Measurements from ENCODE around the gene PDK2.
"Not testable (repeated sequence)": the region's sequence is repeated elsewhere in the genome, so short reads cannot be mapped to it uniquely, and the experiment has no call there.

Gene PDK2

DNA sequence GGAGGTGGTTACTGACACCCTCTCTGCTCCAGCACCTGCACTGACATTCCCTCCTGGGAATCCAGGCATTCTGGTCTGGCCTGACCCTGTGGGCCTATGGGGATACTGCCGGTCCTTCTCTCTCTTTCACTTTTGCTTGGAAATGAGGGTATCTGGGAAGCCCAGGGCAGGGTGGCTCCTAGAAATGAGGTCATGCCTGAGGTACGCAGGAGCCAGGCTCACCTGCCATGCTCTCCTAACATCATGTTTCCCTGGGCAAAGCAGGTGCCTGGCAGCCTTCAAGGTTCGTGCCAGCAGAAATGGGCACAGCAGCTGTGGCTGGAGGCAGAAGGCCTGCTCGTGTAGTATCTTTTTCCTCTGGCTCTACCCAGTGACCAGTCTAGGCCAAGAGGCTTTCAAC, 35.9 kb upstream of the PDK2 start:
- no peak for DNase-seq

DNA sequence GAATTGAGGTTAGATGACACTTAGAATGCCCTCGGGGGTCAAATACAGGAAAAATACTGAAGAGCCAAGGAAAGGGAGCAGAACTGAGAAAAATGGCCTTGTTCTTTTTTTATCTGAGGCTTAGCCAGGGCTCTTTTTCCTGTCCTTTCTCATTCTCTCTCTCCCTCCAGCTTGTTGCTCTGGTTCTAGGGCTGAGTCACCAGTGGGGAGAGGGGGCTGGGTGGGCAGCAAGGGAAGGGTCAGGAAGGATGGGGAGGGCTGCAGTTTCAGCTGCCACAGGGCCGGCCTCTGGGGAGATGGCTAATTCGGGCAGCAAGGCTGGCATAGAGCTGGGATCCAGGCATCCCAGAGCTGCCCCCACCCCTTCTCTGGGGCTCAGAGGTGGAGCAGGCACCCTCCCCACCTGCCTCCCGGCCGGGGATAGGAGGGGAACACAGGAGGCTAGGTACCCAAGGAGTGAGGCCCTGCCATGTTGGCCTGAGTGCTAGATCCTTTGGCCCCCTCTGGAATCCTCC, 35.3 kb upstream of the PDK2 start:
- DNase-seq: no peak

DNA sequence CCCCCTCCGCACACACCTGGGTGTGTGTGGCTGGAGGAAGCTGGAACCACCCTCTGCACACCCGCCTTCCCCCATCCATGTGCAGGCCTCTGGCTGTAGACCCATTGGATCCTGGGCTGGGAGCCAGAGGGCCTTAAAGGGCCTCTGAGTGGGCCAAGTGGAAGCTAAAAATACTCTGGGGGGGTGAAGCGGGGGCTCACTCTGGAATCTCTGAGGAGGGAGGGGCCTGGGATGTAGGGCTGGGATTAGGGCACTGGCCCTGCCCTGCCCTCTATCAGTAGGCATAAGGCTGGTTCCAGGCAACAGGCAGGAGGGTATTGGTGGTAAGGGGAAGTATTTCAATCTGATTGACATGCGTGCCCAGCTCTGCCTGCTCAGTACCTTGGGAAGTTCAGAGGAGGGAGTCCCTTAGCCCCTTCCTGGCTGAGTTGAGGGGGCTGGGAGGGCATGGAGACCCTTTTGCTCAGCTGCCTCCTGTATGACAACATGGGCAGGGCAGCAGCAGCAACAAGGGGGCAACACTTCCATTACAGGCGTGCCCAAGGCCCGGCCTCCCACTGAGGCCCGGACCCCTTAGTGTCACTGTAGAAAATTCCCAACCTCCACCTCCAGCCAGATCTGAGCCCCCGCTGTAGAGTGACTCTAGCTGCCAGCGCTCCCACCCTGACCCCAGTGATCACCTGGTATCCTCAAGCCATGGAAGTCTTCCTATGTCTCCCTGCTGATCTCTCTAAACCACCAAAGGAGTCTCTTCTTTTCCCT, 34.0 kb upstream of the PDK2 start:
- DNase-seq: no peak

DNA sequence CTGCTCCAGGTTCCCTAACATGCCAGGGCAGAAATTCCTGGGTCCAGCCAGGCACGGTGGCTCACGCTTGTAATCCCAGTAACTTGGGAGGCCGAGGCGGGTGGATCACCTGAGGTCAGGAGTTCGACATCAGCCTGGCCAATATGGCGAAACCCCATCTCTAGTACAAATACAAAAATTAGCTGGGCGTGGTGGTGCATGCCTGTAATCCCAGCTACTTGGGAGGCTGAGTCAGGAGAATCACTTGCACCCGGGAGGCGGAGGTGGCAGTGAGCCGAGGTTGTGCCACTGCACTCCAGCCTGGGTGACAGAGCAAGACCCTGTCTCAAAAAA, 33.5 kb upstream of the PDK2 start:
- DNase-seq: not testable (repeated sequence)

DNA sequence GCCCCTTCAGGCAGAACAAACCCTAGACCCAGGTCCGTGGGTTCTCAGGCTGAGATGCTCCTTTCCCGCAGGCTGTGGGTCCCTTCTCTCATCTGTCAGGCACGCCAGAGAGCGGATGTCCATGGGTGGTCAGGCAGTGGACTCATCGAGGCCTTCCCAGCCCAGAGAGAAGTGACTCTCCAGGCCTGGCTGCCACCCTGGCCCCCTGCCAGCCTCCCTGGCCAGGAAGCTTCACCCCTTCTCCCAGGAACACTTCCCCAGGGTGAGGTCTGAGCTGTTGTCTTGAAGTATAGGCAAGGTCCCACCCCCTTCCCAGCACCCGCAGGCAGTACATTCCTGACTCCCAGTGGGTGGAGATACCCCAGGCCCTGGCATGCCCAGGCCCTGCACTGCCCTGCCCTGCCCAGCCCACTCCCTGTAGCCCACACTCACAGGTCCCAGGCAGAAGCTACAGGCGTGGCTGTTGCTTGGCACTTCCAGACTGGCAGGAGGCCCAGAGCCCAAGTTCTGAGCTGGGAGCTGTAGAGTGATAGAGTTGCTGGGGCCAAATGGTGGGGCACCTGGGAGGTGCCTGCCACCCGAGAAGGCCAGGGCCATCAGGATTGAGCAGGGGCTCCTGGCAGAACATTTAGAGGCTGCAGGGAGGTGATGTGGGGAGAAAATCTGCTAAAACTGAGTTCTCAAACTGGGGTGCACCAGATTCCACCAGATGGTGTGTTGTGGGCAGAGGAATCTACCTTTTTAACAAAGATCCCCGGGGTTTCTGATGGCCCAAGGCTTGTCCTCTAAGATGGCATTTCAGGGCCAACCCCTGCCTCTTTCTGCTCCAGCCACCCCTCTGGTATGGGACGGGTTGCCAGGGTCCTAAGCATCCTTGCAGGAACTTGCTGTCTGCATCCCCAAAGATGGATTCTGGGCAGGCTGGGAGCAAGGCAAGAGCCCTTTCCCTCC, 32.6 kb upstream of the PDK2 start:
- DNase-seq: no peak

DNA sequence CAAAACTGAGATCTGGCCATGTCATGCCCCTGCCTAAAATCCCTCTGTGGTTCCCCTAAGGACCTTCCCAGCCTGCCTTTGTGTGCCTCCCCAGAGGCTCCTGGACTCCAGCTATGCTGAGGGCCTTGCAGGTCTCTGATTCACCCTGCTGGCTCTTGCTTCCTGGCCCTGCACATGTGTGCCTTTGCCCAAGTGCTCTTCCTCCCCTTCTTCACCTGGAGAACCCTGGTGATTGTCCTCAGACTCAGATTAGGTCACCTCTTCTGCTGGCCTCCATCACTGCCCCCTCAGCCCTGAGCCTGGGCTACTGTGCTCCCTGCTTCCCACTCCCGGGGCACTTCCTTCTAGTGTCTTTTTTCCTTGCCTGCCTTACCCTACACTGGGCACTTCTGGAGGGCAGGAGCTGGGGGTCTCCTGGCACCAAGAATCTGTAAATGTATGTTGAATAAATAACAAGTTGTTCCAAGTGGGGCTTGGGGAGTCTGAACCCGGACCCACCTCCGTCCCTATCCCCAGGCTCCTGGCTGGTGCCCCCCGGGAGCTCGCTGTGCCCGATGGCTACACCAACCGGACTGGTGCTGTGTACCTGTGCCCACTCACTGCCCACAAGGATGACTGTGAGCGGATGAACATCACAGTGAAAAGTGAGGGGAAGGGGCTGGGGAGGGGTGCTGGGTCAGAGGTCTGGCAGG, 31.4 kb upstream of the PDK2 start:
- no peak for DNase-seq

DNA sequence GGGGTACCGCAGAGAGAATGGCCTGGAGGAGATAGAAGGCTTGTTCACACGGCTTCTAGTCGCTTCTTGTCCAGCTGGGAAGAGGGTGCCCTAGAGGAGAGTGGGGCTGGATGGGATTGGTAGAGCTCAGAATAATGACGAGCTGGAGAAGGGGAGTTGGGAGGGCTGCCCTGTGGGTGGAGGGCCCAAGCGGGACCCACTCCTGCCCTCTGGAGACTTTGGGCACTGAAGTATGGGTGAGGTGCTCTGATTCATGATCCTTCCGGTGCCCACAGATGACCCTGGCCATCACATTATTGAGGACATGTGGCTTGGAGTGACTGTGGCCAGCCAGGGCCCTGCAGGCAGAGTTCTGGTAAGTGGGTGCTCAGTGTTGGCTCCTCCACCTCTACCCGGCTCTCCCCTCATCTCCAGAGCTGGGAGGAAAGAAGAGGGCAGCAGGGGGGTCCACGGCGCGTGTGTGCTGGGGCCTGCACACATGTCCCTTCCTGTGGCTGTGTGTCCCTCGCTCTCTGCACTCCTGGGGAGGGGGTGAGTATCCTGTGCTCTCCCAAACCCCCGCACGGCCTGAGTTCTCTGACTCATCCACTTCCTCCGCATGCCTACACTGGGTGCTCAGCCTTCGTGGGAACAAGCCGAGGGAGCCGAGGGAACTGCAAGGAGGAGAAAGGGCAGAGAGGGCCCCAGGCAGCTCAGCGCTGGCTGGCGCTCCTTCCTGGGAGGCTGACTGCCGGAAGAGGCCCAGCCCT, 30.7 kb upstream of the PDK2 start:
- DNase-seq: no peak

DNA sequence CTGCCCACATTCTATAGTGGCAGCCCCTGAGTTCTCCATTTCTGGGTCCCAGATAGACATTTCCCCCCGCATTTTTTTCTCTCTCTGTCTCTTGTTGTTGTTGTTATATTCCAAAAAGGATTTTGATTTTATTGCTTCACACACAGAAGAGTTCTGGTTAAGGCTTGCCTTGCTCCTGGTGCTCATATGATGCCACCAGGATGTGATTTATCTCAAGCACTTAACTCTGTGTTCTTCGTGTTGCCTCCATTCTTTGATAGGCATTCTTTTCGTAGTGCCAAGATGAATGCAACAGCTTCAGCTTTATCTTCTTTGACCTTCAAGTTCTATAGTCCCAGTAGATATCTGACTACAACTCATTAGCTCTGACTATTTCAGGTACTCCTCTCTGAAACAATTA, 30.1 kb upstream of the PDK2 start:
- no peak for DNase-seq

DNA sequence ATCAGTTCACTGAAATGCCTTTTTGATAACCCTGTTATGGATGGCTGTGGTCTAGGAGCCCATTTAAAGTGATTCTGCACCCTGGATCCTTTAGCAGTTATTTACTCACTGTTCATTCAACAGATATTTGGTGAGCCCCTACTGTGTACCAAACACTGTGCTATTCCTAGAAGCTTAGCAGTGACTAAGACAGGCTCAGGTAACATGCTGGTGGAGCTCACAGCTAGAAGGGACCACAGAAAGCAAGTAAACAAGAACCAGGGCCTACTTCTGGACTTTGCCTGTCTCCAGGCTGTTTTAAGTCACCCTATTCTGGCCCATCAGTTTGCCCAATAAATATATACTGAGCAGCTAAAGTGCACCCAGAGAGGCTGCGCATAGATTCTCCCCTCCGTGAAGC, 28.2 kb upstream of the PDK2 start:
- no peak for DNase-seq

DNA sequence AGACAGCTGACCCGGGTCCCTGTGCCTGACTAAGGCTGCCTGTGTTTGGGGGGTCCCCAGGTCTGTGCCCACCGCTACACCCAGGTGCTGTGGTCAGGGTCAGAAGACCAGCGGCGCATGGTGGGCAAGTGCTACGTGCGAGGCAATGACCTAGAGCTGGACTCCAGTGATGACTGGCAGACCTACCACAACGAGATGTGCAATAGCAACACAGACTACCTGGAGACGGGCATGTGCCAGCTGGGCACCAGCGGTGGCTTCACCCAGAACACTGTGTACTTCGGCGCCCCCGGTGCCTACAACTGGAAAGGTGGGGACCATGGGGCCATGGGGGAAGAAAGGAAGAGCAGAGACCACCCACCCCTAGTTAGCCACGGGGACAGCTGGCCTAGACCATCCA, 27.2 kb upstream of the PDK2 start:
- DNase-seq: no peak

DNA sequence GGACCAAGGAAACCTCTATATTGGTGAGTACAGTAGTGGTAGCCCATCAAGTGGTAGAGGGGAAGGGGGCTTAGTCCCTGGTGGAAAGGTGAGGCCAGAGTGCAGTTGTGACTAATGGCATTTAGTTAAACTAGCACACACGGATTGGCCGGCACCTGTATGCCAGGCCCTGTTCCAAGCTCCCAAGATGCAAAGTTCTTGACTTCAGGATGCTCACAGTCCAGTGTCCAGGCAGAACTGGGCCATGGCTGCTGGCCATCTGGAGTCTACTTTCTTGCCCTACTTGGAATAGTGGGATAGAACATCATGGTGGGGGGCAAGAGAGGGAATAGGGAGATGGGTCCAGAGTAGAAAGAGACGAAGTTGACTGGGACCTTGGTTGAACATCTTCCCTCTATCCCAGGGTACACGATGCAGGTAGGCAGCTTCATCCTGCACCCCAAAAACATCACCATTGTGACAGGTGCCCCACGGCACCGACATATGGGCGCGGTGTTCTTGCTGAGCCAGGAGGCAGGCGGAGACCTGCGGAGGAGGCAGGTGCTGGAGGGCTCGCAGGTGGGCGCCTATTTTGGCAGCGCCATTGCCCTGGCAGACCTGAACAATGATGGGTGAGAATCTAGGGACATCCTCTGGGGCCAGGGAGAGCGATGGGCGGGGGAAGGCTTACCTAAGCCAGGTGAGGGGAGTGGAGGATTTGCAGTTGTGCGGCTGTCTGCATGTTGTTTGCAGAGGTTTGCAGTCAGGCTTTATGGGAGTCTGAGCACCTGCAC, 24.1 kb upstream of the PDK2 start:
- DNase-seq: no peak

DNA sequence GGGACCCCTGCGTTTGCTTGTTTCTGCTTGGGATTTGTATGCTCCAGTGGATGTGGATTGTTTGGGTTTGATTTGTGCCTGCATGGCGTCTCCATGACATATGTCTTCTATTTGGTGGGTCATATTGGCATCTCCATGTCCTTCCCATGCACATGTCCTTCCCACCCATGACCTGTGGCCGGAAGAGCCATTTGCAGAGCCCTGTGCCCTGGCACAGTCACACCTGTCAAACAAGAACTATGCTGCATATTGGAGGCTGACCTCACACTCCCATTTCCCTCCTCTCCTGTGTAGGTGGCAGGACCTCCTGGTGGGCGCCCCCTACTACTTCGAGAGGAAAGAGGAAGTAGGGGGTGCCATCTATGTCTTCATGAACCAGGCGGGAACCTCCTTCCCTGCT, 23.5 kb upstream of the PDK2 start:
- no peak for DNase-seq

DNA sequence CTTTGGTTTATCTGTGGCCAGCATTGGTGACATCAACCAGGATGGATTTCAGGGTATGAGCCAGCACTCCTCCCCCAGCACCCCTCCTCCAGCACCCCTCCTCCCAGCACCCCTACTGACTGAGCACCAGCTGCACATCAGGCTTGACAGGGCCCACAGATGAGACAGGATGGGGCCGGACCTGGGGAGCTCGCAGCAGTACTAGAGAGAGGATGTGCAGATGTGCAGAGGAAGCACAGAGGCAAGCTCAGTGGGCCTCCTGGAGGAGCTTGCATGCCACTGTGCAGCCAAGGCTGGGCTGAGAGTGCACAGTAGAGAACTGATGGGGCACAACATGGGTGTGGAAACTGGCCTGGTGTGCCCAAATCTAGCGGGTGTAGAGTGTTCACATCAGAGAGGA, 23.0 kb upstream of the PDK2 start:
- DNase-seq: no peak

DNA sequence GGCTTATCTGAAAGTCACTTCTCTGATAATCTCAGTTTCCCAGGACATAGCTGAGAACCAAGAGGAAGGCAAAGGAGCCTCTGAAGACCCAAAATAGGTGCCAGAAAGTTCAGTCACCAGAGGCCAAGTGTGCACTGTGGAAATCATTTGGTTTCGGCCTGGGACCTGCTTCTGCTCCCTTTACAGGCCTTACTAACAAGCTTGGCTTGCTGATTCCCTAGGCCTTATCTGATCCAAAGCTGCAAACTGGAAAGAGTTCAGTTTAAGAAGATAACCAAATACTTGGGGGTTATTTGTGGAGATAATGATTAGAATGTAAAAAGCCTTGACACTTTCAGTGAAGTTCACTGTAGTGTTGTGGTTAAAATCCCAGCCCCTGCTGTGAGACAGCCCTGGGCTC, 22.2 kb upstream of the PDK2 start:
- DNase-seq: no peak

DNA sequence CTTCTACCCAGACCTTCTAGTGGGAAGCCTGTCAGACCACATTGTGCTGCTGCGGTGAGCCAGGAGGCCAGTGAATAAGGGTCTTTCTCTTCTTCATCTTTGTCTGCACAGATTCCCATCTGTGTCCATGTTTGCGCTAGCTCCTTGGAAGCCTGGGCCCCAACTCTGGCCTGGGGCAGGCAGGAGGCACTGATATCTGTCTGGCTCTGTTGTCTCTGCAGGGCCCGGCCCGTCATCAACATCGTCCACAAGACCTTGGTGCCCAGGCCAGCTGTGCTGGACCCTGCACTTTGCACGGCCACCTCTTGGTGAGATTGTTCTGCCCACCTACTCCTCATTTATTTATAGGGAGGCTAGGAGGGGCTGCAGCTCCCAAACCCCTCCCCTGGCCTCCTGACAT, 20.9 kb upstream of the PDK2 start:
- no peak for DNase-seq

DNA sequence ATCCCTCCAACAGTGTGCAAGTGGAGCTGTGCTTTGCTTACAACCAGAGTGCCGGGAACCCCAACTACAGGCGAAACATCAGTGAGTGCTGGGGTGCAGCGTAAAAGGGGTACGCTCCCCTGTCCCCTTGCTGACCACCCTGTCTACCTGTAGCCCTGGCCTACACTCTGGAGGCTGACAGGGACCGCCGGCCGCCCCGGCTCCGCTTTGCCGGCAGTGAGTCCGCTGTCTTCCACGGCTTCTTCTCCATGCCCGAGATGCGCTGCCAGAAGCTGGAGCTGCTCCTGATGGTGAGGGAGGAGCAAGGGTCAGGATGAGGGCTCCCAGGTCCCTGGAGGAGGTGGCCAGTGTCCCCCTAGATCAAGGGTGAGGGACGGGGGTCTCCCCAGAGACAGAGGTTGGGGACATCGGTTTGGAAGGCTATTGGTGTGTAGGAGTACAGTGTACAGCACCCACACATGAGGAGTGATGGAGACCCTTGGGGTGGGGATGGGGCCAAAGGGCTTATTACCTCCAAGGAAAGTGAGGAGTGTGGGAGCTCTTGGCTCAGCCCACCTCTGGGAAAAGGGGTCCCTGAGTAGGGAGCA, 19.6 kb upstream of the PDK2 start:
- DNase-seq: no peak

DNA sequence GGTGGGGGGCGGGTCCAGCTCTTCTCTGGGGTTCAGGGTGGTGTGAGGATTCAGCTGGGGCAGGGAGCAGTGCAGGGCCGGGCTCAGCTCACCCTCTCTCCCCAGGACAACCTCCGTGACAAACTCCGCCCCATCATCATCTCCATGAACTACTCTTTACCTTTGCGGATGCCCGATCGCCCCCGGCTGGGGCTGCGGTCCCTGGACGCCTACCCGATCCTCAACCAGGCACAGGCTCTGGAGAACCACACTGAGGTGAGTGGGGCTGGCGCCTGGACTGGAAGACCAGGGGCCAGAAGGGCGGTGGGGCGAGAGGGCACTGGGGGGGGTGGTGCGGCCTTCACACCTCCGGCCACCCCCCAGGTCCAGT, 18.9 kb upstream of the PDK2 start:
- no peak for DNase-seq

DNA sequence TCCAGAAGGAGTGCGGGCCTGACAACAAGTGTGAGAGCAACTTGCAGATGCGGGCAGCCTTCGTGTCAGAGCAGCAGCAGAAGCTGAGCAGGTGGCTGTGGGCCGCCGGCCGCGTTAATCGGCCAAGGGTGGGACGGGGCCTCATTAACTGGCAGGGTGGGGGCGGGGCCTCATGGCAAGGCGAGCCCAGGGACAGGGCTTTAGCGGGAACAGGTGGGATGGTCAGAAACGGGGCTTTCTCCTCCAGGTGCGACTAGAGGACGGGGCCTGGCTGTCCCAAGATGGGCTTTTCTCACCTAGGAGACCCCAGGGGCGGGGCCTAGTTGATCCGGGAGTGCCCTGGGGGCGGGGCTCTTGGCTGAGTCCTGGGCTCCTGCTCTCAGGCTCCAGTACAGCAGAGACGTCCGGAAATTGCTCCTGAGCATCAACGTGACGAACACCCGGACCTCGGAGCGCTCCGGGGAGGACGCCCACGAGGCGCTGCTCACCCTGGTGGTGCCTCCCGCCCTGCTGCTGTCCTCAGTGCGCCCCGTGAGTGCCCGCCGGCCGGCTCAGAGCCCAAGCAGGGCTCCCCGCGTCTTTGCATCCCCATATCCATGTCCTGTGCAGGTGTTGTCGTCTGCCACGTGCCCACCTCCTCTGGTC, 18.4 kb upstream of the PDK2 start:
- no peak for DNase-seq

DNA sequence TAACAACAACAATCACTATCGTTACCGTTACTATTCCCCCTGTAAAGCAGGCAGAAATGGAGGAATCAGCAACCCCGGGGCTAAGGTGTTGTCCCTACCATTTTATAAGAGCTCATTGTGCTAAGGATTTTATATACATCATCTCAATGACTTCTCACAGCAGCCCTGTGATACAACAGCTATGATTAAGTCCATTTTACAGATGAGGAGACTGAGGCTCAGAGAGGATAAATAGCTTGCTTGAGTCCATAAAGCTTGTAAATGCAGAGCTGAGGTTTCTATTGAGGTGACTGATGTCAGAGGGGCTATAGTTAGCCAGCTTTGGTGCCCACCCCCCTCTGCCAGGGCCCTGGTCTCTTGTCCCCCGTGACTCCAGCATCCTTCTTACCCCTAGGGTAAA, 16.7 kb upstream of the PDK2 start:
- no peak for DNase-seq

DNA sequence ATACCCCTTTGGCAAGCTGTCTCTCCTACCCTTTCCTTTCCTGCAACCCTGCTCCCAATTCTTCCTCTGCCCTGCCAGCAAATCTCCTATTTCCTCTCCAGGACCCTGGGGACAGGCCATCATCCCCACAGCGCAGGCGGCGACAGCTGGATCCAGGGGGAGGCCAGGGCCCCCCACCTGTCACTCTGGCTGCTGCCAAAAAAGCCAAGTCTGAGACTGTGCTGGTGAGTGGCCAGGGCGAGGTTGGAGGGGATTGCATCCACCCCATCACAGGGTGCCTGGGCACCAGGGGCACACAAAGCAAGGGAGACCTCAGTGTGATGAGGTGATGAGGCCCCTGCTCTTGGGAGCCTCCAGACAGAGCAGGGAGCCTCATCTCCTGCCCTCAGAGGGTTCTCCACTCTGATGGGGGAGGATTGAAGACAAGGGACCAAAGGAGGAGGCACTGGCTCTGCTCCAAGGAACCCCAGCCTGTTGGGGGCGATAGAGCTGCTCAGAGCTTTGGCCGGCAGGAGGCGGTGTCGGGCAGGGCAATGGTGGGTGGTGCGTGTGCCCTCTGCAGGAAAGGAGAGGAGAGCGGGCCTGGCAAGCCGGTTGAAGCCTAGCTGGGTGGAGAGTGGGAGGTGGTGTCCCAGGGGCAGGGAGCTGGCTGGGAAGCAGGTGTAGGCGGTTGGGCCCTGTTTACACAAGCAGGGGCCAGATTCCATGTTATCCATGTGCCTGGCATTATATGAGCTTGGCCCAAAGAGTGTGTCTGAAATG, 15.6 kb upstream of the PDK2 start:
- DNase-seq: no peak
